Measurements from ENCODE around the gene ACVRL1.
"Not testable (repeated sequence)": the region's sequence is repeated elsewhere in the genome, so short reads cannot be mapped to it uniquely, and the experiment has no call there.

ACVRL1 gene

DNA sequence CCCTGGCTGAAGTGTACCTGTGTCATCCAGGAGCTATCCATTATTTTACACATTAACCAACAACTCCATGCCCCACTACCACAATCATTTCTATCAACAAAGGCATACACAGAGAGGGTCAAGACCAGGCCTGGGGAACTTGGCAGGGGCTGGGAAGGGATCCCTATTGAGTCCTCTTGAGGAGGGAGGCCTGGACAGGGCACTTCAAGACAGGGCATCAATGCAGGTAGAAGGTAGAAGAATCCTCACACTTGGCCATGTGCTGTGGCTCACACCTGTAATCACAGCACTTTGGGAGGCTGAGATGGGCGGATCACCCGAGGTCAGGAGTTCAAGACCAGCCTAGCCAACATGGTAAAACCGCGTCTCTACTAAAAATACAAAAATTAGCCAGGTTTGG lies 32.8 kb upstream of the ACVRL1 start:
- no peak for DNase-seq (ENCODE audit: low spot score)

DNA sequence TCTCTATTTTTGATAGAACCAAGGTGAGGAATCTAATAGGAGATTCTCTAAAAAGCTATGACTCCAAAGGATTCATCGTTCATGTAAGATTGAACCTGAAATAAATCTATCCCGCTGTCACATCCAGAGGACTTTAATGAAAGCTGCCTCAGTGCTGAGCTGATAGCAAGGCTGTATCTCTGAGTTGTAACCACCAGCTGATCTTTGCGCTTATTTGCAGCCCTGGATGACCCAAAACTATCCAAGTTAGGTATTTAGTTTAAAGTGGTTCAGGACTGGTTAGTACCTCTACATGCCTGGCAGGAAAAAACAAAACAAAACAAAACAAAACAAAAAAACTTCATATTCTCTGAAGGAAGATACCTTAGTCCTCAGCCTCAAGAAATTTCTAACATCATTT lies 28.2 kb upstream of the ACVRL1 start:
- no peak for DNase-seq (ENCODE audit: low spot score)

DNA sequence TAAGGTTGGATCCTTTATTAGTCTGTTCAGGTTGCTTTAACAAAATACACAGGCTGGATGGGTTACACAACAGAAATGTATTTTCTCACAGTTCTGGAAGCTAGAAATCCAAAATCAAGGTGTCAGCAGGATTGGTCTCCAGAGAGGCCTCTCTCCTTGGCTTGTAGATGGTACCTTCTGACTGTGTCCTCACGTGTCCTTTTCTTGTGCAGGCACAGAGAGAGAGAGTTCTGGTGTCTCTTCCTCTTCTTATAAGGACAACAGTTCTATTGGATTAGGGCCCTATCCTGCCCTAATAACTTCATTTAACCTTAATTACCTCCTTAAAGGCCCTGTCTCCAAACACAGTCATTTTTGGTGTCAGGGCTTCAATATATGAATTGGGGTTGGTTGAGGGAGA lies 24.0 kb upstream of the ACVRL1 start:
- DNase-seq (ENCODE audit: low spot score) = no peak

DNA sequence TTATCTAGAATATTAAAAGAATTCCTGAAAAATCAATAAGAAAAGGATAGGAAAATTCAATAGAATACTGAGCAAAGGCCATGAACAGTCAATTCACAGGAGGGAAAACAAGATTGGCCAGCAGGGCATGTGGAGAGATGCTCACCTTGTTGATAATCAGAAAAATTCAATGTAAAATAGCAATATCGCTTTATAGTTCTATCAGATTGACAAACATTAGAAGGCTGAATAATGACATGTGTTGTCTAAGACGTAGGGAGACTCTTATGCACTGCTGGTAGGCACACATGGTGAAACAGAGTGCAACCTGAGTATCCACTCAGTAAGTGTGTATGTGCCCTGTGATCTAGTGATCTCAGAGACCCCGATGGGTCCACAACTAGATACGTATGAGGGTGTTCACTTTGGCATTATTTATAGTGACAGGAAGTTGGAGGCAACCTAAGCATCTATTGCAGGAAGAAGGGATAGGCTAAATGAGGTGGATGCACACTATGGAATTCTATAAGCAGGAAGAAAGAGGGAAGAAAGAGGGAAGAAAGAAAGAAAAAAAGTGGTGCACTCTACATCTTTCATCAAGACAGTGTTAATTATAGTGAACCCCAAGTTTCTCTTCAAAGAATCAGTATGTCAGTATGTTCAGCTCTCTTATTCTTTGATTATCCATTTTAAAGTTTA lies 23.2 kb upstream of the ACVRL1 start:
- DNase-seq (ENCODE audit: low spot score) = no peak

DNA sequence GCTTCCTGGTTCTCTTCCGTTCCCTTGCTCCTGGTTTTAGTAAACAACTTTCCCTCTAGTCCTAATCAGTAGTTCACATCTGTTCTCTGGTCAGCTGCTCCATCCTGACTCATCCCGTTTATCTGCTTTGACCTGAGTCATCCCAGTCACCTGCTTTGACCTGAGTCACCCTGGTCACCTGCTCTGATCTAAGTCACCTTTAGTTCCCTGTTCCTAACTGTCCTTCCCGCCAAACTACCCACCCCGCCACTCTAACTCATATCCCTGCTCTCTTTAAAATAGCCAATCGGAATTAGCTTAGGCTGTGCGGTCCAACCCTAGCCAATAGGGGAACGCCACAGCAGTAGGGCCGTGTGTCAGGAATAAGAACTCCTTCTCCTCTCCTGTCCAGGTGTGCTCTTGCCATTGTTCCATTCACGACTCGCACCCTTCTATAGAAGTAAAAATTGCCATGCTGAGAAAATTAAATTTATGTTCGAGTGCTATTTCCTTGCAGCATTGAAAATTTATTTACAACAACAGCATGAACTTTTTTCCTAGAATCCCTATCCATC lies 22.6 kb upstream of the ACVRL1 start:
- DNase-seq (ENCODE audit: low spot score) = no peak

DNA sequence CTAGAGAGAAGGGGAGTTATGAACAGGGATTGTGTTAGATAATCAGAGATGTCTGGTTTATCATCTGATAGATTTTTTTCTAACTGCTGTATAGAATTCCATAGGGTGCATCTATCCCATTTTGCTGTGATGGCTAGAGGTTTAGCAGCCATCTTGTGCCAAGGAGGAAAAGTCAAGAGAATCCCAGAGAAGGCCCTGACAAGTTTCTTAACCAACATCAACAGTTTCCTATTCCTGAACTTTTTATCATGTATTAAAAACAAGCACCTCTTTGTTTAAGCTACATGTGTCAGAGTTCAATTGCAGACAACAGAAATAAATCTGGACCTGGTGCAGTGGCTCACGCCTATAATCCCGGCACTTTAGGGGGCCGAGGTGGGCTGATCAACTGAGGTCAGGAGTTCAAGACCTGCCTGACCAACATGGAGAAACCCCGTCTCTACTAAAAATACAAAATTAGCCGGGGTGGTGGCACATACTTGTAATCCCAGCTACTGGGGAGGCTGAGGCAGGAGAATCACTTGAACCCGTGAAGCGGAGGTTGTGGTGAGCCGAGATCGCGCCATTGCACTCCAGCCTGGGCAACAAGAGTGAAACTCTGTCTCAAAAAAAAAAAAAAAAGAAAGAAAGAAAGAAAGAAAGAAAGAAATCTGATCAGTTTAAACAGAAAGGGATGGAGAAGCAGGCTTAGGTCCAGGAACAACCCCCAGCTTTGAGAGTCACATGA lies 21.8 kb upstream of the ACVRL1 start:
- not testable (repeated sequence) for DNase-seq (ENCODE audit: low spot score)

DNA sequence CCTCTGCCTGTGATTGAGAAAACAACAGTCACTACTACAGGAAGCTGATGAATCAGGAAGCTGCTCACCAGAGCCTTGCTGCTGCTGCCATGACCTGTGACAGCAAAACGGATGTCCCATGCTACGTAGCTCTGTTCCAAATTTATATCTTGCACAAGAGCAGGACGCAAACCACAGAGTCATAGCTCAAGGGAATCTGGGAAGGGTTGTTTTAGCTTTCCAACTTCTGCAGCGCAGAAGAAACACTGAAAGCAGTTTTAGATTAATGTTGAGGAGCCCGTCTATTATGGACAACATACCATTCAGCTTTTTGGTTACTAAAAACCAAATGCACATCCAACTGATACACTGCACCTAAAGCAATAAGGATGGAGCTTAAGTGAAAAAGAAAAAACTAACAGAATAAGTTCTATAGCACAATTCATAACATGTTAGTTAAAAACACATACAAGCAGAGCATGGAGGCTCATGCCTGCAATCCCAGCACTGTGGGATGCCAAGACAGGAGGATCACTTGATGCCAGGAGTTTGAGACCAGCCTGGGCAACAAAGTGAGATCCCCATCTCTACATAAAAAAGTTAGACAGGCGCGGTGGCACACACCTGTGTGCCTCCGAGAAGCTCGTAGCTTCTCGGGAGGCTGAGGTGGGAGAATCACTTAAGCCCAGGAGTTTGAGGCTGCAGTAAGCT lies 21.1 kb upstream of the ACVRL1 start:
- DNase-seq (ENCODE audit: low spot score) = peak; percentile 67

DNA sequence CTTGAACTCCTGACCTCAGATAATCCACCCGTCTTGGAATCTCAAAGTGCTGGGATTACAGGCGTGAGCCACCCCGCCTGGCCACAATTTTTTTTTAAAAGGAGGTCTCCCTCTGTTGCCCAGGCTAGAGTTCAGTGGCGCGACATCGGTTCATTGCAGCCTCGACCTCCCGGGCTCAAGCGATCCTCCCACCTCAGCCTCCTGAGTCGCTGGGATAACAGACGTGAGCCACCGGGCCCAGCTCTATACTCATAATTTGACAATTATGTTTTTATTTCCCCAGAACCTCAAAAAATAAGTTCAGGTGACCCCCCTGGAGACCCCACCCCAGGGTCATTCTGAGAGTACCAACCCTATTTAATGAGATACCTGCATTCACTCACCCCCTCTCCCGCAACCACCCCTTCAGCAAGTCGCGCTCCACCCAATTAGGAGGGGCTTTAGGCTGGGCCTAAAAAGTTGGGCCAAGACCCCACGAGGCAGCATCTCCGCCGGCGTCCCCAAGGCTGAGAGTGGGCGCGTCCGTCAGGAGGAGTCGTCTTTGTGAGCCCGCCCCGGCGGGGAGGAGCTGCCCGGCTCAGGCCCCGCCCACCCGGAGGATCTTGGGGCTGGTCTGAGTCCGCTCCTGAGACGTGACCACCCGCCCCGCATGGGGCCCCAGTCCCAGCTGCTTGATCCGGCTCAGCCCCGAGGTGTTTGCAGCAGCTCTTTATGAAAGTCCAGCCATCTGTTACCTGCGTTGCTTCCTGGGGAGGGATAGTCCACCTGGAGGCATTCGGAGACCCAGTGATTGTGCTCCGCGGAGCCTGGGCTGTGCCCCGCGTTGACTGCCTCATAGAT lies 19.6 kb upstream of the ACVRL1 start, which contains the start of gene ANKRD33:
Gene ANKRD33 (plus strand): TSS at position 628 of the 840 bp plus-strand sequence. CDS start 84 bp downstream, at position 712.
- no peak for DNase-seq (ENCODE audit: low spot score)

DNA sequence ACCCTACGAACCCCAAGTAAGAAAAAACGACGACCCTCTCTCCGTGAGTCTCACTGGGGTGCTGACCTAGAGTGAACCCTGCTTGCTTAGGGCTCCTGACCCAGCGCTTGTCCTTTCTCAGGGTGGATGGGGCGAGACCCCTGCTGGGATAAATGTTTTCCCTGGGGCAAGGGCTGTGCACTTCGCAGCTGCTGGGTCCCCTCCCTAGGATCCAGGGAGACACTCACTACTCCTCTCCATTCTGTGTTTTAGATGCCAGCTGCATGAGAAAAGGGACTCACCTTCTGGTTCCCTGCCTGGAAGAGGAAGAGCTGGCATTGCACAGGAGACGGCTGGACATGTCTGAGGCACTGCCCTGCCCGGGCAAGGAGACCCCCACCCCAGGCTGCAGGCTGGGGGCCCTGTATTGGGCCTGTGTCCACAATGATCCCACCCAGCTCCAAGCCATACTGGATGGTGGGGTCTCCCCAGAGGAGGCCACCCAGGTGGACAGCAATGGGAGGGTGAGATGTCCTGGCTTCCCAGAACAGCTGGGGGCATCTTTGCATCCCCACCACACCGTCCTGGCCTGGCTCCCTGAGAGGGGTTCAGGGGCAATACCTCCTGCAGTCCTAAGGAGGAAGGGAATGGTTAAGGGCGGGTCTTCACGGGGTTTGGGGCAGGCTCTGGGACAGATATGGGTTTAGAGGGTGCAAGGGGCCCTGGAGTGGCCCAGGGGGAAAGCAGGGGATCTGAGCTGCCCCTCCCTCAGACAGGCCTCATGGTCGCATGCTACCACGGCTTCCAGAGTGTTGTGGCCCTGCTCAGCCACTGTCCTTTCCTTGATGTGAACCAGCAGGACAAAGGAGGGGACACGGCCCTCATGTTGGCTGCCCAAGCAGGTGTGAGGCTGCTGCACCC lies 18.7 kb upstream of the ACVRL1 start:
- DNase-seq (ENCODE audit: low spot score) = no peak

DNA sequence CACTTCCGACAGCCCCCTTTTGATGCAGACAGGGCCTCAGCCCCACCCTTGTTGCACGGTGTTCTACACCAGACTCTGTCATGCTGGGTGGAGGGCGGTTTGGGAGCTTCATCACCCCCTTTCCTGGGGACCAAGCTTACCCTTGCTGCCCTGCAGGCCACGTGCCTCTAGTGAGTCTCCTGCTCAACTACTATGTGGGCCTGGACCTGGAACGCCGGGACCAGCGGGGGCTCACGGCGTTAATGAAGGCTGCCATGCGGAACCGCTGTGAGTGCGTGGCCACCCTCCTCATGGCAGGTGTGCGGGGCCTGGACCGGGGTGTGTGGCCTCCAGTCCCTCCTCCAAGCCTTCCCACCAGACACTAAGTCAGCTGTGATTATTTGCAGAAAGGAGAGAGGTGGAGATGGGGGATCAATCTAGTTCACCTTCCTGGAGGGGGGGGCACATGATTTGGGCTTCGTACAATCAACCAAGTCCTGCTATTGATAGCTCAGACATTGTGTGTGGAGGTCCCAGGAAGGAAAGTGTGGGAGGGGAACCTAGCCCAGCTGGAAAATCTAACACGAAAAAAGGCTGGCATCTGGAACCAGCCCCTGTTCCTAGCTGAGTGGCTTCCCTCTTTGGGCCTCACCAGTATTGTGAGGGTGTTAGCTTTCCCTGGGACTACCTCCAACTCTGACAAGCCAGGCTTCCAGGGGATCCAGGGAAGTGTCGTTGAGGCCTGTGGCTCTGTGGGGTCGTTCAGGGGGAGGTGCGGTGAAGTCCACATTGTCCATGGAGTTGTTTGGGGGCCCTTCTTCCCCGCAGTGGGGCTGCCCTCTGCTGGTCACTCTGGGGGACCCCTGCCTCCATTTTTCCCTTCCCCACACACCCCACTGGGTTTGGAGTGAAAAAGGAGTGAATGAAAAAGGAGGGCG lies 17.8 kb upstream of the ACVRL1 start:
- no peak for DNase-seq (ENCODE audit: low spot score)

DNA sequence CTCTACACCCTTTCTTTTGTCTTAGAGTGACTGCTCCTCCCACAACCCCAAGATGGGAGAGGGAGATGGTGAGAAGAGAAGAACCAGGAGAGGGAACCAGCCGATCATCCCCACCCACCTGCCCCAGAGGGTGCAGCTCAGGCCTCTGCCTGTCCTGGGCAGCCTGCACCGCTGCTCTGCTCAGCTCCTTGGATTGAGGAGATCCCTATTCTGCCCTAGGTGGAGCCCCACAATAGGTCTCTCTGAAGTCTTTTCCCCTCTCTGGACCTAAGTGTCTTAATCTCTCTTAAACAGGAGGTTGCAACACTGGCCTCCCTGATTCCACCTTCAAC lies 17.2 kb upstream of the ACVRL1 start:
- no peak for DNase-seq (ENCODE audit: low spot score)

DNA sequence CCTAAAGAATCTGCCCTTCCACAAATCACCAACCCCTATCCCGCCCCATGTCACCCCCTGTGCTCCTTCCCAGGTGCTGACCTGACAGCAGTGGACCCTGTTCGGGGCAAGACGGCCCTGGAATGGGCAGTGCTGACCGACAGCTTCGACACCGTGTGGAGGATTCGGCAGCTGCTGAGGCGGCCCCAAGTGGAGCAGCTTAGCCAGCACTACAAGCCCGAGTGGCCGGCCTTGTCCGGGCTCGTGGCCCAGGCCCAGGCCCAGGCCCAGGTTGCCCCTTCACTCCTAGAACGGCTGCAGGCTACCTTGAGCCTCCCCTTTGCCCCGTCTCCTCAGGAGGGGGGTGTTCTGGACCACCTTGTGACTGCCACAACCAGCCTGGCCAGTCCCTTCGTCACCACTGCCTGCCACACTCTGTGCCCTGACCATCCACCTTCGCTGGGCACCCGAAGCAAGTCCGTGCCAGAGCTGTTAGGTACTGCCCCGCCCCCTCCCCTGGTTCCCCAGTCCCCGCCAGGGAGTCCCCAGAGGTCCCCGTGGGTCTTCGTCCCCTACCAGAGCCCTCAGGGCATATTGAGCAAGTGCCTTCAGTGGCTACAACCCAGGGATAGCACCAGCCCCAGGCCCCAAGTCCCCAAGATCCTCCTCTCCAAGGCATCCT lies 16.7 kb upstream of the ACVRL1 start:
- no peak for DNase-seq (ENCODE audit: low spot score)

DNA sequence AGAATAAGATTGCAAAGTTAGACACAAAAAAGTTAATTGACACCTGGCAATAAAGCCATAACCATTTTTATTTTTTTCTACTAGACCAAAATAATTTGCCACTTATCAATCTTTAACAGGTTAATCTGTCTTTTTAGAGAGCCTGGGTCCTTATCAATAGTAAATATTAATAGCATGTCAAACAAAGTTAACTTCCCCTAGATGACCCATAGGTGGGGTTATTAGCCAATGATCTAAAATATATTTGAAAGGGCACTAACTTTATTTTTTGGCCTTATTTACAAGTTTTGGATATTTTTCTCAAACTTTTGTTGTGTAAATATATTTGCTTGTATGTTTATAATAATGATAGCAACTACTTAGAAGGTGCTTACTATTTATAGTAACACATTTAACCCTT lies 15.5 kb upstream of the ACVRL1 start:
- DNase-seq (ENCODE audit: low spot score) = no peak

DNA sequence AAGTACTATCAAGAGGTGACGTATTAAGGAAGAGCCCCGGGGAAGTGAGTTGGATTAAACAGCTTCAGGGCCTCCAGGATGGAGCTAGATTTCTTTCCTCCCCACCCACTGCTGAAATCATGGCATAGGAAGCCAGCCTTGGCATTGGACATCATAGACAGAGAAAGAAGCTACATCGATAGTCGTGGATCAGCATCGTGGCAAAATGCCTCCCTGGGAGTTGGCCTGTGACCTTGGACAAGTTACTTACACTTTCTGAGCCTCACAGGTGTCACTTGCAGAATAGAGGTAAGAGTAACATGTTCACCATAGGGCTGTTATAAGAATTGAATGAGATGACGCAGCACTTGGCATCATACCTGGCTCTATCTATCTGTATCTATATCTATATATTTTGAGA lies 13.5 kb upstream of the ACVRL1 start:
- DNase-seq (ENCODE audit: low spot score) = no peak

DNA sequence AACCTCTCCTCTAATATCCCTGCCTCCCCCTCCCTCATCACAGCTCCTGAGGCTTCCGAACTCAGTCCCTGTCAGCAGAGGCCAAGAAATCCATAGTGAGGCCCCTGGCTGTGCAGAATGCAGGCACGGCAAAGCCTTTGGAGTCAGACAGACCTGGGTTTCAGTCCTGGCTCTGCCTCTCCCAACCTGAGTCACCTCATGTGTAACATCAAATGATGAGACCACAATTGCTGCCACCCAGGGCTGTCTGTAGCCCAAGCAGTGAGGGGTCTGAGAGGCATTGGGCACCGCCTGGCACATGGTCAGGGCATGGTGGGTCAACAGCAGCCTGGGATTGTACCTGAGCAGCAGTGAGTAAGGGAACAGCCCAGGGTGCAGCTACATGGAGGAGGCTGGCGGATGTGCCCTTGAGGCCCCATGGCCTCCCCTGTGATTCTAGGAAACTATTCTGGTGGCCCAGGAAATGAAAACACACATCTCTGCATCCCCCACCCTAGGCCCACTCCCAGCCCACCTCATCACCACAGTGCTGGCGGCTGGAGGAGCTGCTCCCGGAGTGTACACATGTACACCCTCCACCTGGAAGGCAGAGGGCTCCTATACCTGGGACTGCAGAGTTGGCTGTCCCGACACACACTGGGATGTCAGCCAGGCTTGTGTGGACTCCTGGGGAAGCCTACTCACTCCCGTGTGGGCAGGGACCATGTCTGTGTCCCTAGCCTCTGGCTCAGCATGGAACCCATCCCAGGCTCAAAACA lies 11.7 kb upstream of the ACVRL1 start:
- no peak for DNase-seq (ENCODE audit: low spot score)

DNA sequence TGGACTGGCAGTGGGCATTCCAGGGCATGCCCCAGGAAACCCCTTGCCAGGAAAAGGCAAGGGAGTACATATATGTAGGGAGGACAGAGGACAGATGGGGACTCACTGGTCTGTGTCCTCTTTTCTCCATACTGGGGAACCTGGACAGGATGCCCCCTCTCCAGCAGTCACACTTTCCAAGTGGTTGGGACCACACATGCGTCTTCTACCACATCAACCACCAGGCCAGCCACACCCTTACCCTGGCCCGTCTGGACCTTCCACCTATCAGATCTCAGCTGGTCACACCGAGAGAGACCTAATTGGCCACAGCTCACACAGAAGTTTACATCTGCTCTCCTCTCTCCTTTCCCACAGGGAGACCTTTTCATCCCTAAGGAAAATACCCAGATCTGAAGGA lies 11.1 kb upstream of the ACVRL1 start:
- no peak for DNase-seq (ENCODE audit: low spot score)

DNA sequence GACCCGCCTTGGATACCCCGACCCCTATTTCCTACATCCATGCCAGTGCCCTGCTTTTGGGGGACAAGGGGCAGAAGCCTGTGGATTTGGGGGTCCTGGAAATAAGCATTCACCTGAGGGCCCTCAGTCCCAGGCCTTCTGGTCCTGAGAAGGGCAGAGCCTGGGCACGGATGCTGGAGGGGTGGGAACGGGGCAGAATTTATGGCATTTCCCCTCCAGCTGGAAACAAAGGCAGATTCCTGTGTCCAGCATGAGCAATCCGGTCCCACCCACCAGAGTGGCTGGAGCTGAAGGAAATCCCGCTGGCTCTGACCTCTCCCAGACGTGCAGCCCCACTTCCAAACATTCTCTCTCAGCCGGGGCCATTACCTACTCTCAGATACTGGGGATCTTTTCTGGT lies 10.1 kb upstream of the ACVRL1 start:
- no peak for DNase-seq (ENCODE audit: low spot score)

DNA sequence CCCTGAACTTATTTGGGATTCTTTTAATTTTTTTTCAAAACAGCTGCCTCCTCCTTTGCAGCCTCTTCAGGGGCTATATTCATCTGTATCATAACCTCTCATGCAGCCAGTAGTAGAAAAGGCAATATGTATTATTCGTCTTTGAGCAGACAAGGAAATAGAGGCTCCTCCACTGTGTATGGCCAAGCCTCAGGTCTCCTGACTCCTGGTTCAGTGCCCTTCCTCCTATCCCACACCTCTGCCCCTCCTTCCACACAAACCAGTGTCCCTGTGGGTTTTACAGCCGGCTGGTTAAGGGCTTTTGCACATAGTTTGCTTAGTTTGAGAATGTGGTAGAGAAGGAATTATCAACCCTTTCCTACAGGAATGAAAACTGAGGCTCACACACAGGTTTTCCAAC lies 8.8 kb upstream of the ACVRL1 start:
- no peak for DNase-seq (ENCODE audit: low spot score)

DNA sequence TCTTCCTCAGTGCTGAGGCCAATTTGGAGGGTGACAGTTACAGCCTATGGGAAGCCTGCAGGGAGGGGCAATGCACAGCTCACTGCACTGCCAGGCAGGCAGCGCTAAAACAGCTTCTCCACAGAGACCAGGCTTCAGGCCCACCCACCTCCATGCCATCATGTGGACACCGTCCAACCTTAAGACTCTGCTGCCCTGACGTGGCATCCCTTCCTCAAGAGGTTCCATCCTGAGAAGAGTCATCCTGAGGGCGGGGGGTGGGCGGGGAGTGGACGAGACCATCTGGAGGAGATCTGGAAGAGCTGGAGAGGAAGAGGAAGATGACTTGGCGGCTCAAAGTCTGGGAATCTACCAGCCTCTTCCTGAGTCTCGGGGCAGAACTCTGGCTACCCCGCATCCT lies 8.4 kb upstream of the ACVRL1 start:
- DNase-seq (ENCODE audit: low spot score) = no peak

Data from CD4-positive, alpha-beta T cell treated with Interleukin-6 at 100 ng/mL for 8 hours (primary cell).